ENCODE measurements around the gene RRH.

Gene RRH

DNA sequence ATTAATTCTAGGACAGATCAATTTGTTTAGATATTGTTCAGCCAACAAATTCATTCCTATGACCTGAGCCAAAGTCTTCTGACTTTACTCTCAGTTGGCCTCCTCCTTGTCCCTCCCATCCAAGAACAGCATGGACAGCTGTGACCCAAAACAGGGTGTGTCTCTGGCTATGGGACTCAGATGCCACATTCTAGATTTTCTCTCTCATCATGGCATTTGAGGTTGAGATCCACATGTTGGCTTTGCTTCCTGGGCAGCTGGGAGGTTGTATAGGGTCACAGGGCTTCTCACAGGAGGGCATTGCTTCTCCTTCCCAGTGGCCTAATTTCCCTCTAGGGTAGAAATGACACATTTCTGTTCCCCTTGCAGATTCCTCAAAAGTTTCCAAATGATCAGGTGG, 62.3 kb downstream of the RRH start:
- DNase-seq = no peak

Data from activated CD4-positive, alpha-beta T cell treated with anti-CD3 and anti-CD28 coated beads, Interleukin-2, amount 50 U/mL, for 16 hours (primary cell).